IMR-90 (cell line): ENCODE measurements around the gene PGBD1. TPM values are rescaled to one million over a fixed set of nuclear protein-coding genes. Genes with fewer than 3 reads are reported as not detected.

ENCODE experiments used
- ATAC-seq: fragments of 200-7000 bp; cut with Tn5 transposase; 2 replicates; pipeline ENCODE4 v1.9.1; 2020; ENCODE audit warnings: low read depth, mild to moderate bottlenecking, moderate library complexity
- BruUV-seq: library from RNA; stranded (reverse); fragments of 400-500 nt; replicated peaks from 2 replicates; lab custom pipeline; 2021; lab: Mats Ljungman, UMichigan
- CTCF ChIA-PET: fragments of 300-600 bp; formaldehyde crosslinking; extraction: SDS; loops from one replicate; lab custom pipeline; 2021; ENCODE audit warnings: antibody characterized with exemption; lab: Yijun Ruan, JAX
- POLR2A ChIA-PET: fragments of 300-600 bp; sonication (Branson Sonifier 250); formaldehyde crosslinking; loops from one replicate; lab custom pipeline; 2022; ENCODE audit warnings: antibody characterized with exemption; ENCODE audit not compliant: unreplicated experiment; lab: Charles Lee
- DNase-seq: peaks from one replicate; pipeline ENCODE4 v3.0.0; 2013
- H2AFZ ChIP-seq: replicated peaks from 2 replicates; pipeline ENCODE3; 2013; ENCODE audit warnings: low read length, mild to moderate bottlenecking; ENCODE audit not compliant: poor library complexity
- H2AK5ac ChIP-seq: 2 replicates; pipeline ENCODE4 v1.6.1; 2013; ENCODE audit warnings: low read depth, low read length, inconsistent platforms
- H2AK9ac ChIP-seq: replicated peaks from 2 replicates; pipeline ENCODE3; 2013; ENCODE audit warnings: mild to moderate bottlenecking, low read depth, low read length, moderate library complexity; ENCODE audit not compliant: poor library complexity
- H2BK120ac ChIP-seq: 2 replicates; pipeline ENCODE4 v1.6.1; 2013; ENCODE audit warnings: low read depth, low read length, inconsistent platforms
- H2BK15ac ChIP-seq: 3 replicates; pipeline ENCODE4 v1.6.1; 2013; ENCODE audit warnings: low read depth, low read length, inconsistent platforms
- H2BK20ac ChIP-seq: 2 replicates; pipeline ENCODE4 v1.6.1; 2013; ENCODE audit warnings: low read depth, mild to moderate bottlenecking, inconsistent platforms, low read length, moderate library complexity
- H2BK5ac ChIP-seq: 2 replicates; pipeline ENCODE4 v1.6.1; 2013; ENCODE audit warnings: mild to moderate bottlenecking, low read depth, low read length, inconsistent platforms; ENCODE audit not compliant: poor library complexity, severe bottlenecking
- H3K14ac ChIP-seq: replicated peaks from 2 replicates; pipeline ENCODE4 v1.6.1; 2013; ENCODE audit warnings: low read depth, low read length, inconsistent platforms
- H3K18ac ChIP-seq: 2 replicates; pipeline ENCODE4 v1.6.1; 2013; ENCODE audit warnings: low read depth, low read length, control low read depth
- H3K23ac ChIP-seq: 2 replicates; pipeline ENCODE4 v1.6.1; 2013; ENCODE audit warnings: low read depth, low read length, inconsistent platforms
- H3K27ac ChIP-seq: 2 replicates; pipeline ENCODE4 v1.5.1; 2013; ENCODE audit warnings: mild to moderate bottlenecking, control low read depth, low read length; ENCODE audit not compliant: insufficient read depth
- H3K27me3 ChIP-seq: 2 replicates; pipeline ENCODE4 v1.6.1; 2013; ENCODE audit warnings: low read length; ENCODE audit not compliant: control insufficient read depth, insufficient read depth
- H3K36me3 ChIP-seq: 2 replicates; pipeline ENCODE4 v1.6.1; 2013; ENCODE audit warnings: low read length, mixed read lengths; ENCODE audit not compliant: control insufficient read depth, insufficient read depth
- H3K4ac ChIP-seq: 2 replicates; pipeline ENCODE4 v1.6.1; 2013; ENCODE audit warnings: low read depth, low read length, inconsistent platforms
- H3K4me1 ChIP-seq: 2 replicates; pipeline ENCODE4 v1.6.1; 2013; ENCODE audit warnings: low read length, mixed read lengths; ENCODE audit not compliant: control insufficient read depth, insufficient read depth
- H3K4me2 ChIP-seq: 2 replicates; pipeline ENCODE4 v1.6.1; 2013; ENCODE audit warnings: low read depth, mild to moderate bottlenecking, control low read depth, low read length, moderate library complexity
- H3K4me3 ChIP-seq: 2 replicates; pipeline ENCODE4 v1.5.1; 2013; ENCODE audit warnings: low read depth, mild to moderate bottlenecking, control low read depth, low read length, moderate library complexity; ENCODE audit not compliant: insufficient read depth
- H3K56ac ChIP-seq: 2 replicates; pipeline ENCODE4 v1.6.1; 2013; ENCODE audit warnings: low read length, inconsistent platforms; ENCODE audit not compliant: insufficient read depth; ENCODE audit errors: extremely low read depth
- H3K79me1 ChIP-seq, 2 experiments: 2 replicates each; pipeline ENCODE4 v1.6.1; 2013; ENCODE audit warnings: low read length in 2 of 2, inconsistent platforms in 1 of 2, low read depth in 1 of 2
- H3K9ac ChIP-seq: 2 replicates; pipeline ENCODE4 v1.6.1; 2013; ENCODE audit warnings: low read depth, low read length, control low read depth
- H3K9me1 ChIP-seq: 2 replicates; pipeline ENCODE4 v1.6.1; 2013; ENCODE audit warnings: low read length, inconsistent platforms; ENCODE audit not compliant: insufficient read depth
- H3K9me3 ChIP-seq: 2 replicates; pipeline ENCODE4 v1.6.1; 2013; ENCODE audit warnings: low read length; ENCODE audit not compliant: control insufficient read depth, insufficient read depth
- H4K20me1 ChIP-seq: 2 replicates; pipeline ENCODE4 v1.6.1; 2013; ENCODE audit warnings: low read length, inconsistent platforms; ENCODE audit not compliant: insufficient read depth
- H4K5ac ChIP-seq: 2 replicates; pipeline ENCODE4 v1.6.1; 2013; ENCODE audit warnings: mild to moderate bottlenecking, low read depth, low read length, control low read depth
- H4K8ac ChIP-seq, 2 experiments: 2 replicates each; pipeline ENCODE4 v1.6.1; 2013; ENCODE audit warnings: low read depth in 2 of 2, low read length in 2 of 2, control low read depth in 1 of 2, inconsistent platforms in 1 of 2
- H4K91ac ChIP-seq: 2 replicates; pipeline ENCODE4 v1.6.1; 2013; ENCODE audit warnings: low read depth, low read length, inconsistent platforms; ENCODE audit not compliant: insufficient read depth
- BHLHE40 ChIP-seq: fragments of 150-350 bp; IDR thresholded peaks from 2 replicates; pipeline ENCODE4 v1.6.1; 2016; ENCODE audit warnings: mild to moderate bottlenecking, low read depth, low read length
- CEBPB ChIP-seq: IDR thresholded peaks from 2 replicates; pipeline ENCODE4 v1.6.1; 2012; ENCODE audit warnings: low read depth, low read length, improper control_type of control experiment
- CHD1 ChIP-seq: IDR thresholded peaks from 2 replicates; pipeline ENCODE4 v1.6.1; 2012; ENCODE audit warnings: low read depth, low read length, improper control_type of control experiment
- CTCF ChIP-seq: conservative IDR thresholded peaks from 2 replicates; pipeline ENCODE4 v1.5.1; 2012; ENCODE audit warnings: mild to moderate bottlenecking, low read depth, low read length, improper control_type of control experiment
- FOS ChIP-seq: fragments of 150-350 bp; IDR thresholded peaks from 2 replicates; pipeline ENCODE4 v1.6.1; 2016; ENCODE audit warnings: low read depth, low read length
- MAFK ChIP-seq: IDR thresholded peaks from 2 replicates; pipeline ENCODE4 v1.6.1; 2012; ENCODE audit warnings: low read depth, low read length, improper control_type of control experiment
- MAZ ChIP-seq: IDR thresholded peaks from 2 replicates; pipeline ENCODE4 v1.6.1; 2012; ENCODE audit warnings: low read depth, mild to moderate bottlenecking, low read length, improper control_type of control experiment, moderate library complexity, borderline replicate concordance
- MXI1 ChIP-seq: IDR thresholded peaks from 2 replicates; pipeline ENCODE4 v1.6.1; 2012; ENCODE audit warnings: low read depth, mild to moderate bottlenecking, low read length, moderate library complexity, borderline replicate concordance
- NFE2L2 ChIP-seq: fragments of 150-350 bp; IDR thresholded peaks from 2 replicates; pipeline ENCODE4 v1.6.1; 2016; ENCODE audit warnings: low read depth, mild to moderate bottlenecking, low read length
- POLR2A ChIP-seq: IDR thresholded peaks from 2 replicates; pipeline ENCODE4 v1.6.1; 2012; ENCODE audit warnings: mild to moderate bottlenecking, low read depth, low read length
- SMC3 ChIP-seq: fragments of 150-350 bp; IDR thresholded peaks from 2 replicates; pipeline ENCODE4 v1.6.1; 2016; ENCODE audit warnings: low read depth, mild to moderate bottlenecking, antibody characterized with exemption, low read length, moderate library complexity
- WGBS, 2 experiments: methylation state at CpG; one replicate each; pipeline versions ENCODE4 v1.1.5 to v1.1.7; 2013; ENCODE audit warnings: missing lambda C conversion rate in 2 of 2; ENCODE audit not compliant: insufficient read length in 1 of 2; ENCODE audit errors: extremely low coverage in 2 of 2; 5-methylcytosine and 5-hydroxymethylcytosine counted together
- dilution Hi-C: fragments of 300-500 bp; cut with HindIII; formaldehyde crosslinking; loops from one replicate; pipeline ENCODE4 v1.14.3; 2018; ENCODE audit warnings: low sequenced_read_pairs; ENCODE audit not compliant: unreplicated experiment
- in situ Hi-C: fragments of 300-500 bp; cut with MboI; formaldehyde crosslinking; loops from 3 replicates; pipeline ENCODE4 v1.14.3; 2019; ENCODE audit warnings: low sequenced_read_pairs, inconsistent platforms, mixed read lengths
- intact Hi-C: fragments of 100-400 bp; cut with micrococcal nuclease; formaldehyde crosslinking; loops from 2 replicates; pipeline ENCODE4 v1.10.0; 2022
- polyA plus RNA-seq, 3 experiments: library from polyadenylated mRNA; depleted of rRNA; stranded (reverse); fragments of >200 nt; gene quantifications; 2 replicates each; pipeline ENCODE4 v1.2.3, GENCODE V29; 2012; ENCODE audit warnings: low replicate concordance in 1 of 3
- total RNA-seq: library from RNA; depleted of rRNA; stranded (reverse); fragments of >200 nt; gene quantifications from 2 replicates; pipeline ENCODE4 v1.2.3, GENCODE V29; 2012
- TF ChIP-seq, protein P1 (sequence below): fragments of 150-350 bp; IDR thresholded peaks from 2 replicates; pipeline ENCODE4 v1.6.1; 2016; ENCODE audit warnings: low read depth, mild to moderate bottlenecking, low read length, moderate library complexity, borderline replicate concordance

PGBD1 gene
- total and polyA plus RNA-seq, 2 of the 4 experiments (the other 2 are of a cell fraction): 3.9 to 6.3 TPM

- Histone ChIP-seq H3K79me1 (no peaks in the 10 kb centered on the region), H3K27ac (no peak overlapping the region), H4K8ac (no peak overlapping the region), H3K27me3 (no peaks in the 10 kb centered on the region), H3K14ac (no peak overlapping the region), H2BK20ac (no peak overlapping the region), H3K9ac (no peak overlapping the region), H4K5ac (no peak overlapping the region), H2AK9ac (no peak overlapping the region), H3K4me1 (no peaks in the 10 kb centered on the region), H3K9me1 (no peaks in the 10 kb centered on the region), H4K20me1 (no peaks in the 10 kb centered on the region), H3K56ac (no peak overlapping the region), H3K4me3 (no peak overlapping the region), H3K23ac (no peak overlapping the region), H2AFZ (no peak overlapping the region), H2BK15ac (no peak overlapping the region), H2BK5ac (no peak overlapping the region), H2BK120ac (no peak overlapping the region), H3K4me2 (no peak overlapping the region), H3K36me3 (peaks cover 11% of the 10 kb centered on the region), H3K18ac (no peak overlapping the region), H3K4ac (no peak overlapping the region), H2AK5ac (no peak overlapping the region), H4K91ac (no peak overlapping the region), H3K9me3 (peaks cover 21% of the 10 kb centered on the region)
- ATAC-seq (no peak), DNase-seq (no peak)
- in situ Hi-C loops: no loop called here
- WGBS, 2 experiments: no CpG with 5 or more reads among the region's 1 CpG
- BruUV-seq: no TSS peak
- ChIA-PET POLR2A (no interaction called here), CTCF (no interaction called here)
- TF ChIP-seq POLR2A: no peak
- TF ChIP-seq MAZ: no peak
- TF ChIP-seq FOS: no peak
- TF ChIP-seq SMC3: no peak
- no peak for TF ChIP-seq CTCF
- no peak for TF ChIP-seq CHD1
- no peak for TF ChIP-seq CEBPB
- no peak for TF ChIP-seq NFE2L2
- TF ChIP-seq, protein P1, sequence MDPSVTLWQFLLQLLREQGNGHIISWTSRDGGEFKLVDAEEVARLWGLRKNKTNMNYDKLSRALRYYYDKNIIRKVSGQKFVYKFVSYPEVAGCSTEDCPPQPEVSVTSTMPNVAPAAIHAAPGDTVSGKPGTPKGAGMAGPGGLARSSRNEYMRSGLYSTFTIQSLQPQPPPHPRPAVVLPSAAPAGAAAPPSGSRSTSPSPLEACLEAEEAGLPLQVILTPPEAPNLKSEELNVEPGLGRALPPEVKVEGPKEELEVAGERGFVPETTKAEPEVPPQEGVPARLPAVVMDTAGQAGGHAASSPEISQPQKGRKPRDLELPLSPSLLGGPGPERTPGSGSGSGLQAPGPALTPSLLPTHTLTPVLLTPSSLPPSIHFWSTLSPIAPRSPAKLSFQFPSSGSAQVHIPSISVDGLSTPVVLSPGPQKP: no peak
- TF ChIP-seq MXI1: no peak
- TF ChIP-seq BHLHE40: no peak
- TF ChIP-seq MAFK: no peak
- dilution Hi-C loops: no loop called here
- intact Hi-C loops: no loop called here
Observed at GRCh38 chr6:28330041-28330440, 48.7 kb downstream of the PGBD1 start.
